WTC11 (cell line): ENCODE results near the gene HEBP1. TPM values are rescaled to one million over a fixed set of nuclear protein-coding genes. Genes with fewer than 3 reads are reported as not detected.

Source experiments
- ATAC-seq: fragments of 200-7000 bp; cut with Tn5 transposase; 2 replicates; pipeline ENCODE4 v1.10.0; 2021; ENCODE audit warnings: mild to moderate bottlenecking, moderate library complexity
- CTCF ChIA-PET: fragments of 300-600 bp; sonication (Branson Sonifier 250); formaldehyde crosslinking; loops from one replicate; lab custom pipeline; 2021; ENCODE audit warnings: antibody characterized with exemption; lab: Charles Lee
- POLR2A ChIA-PET: fragments of 350-600 bp; sonication (Branson Sonifier 250); formaldehyde crosslinking; loops from one replicate; lab custom pipeline; 2021; ENCODE audit warnings: antibody characterized with exemption; lab: Charles Lee
- DNase-seq: peaks from one replicate; pipeline ENCODE4 v3.0.0; 2021; ENCODE audit warnings: low spot score
- H3K27ac Mint-ChIP-seq: 2 replicates; pipeline ENCODE4 v1.8.0; 2021; ENCODE audit warnings: mixed read lengths
- H3K27me3 Mint-ChIP-seq: 2 replicates; pipeline ENCODE4 v1.8.0; 2021; ENCODE audit warnings: low read depth, mild to moderate bottlenecking, moderate library complexity, mixed read lengths
- H3K36me3 Mint-ChIP-seq: 2 replicates; pipeline ENCODE4 v1.8.0; 2021; ENCODE audit warnings: mixed read lengths
- H3K4me1 Mint-ChIP-seq: 2 replicates; pipeline ENCODE4 v1.8.0; 2022; ENCODE audit warnings: mixed read lengths
- H3K4me3 Mint-ChIP-seq: 2 replicates; pipeline ENCODE4 v1.8.0; 2021; ENCODE audit warnings: mild to moderate bottlenecking, moderate library complexity, mixed read lengths
- H3K9me3 Mint-ChIP-seq: 2 replicates; pipeline ENCODE4 v1.8.0; 2021; ENCODE audit warnings: mixed read lengths
- CREM ChIP-seq: sonication (generic); formaldehyde crosslinking; IDR thresholded peaks from 2 replicates; pipeline ENCODE4 v1.8.1; 2022; ENCODE audit warnings: mild to moderate bottlenecking, missing genetic modification reagents, moderate library complexity
- ETV6 ChIP-seq: sonication (generic); formaldehyde crosslinking; IDR thresholded peaks from 2 replicates; pipeline ENCODE4 v1.8.1; 2022; ENCODE audit warnings: mild to moderate bottlenecking, missing genetic modification reagents
- JAZF1 ChIP-seq: fragments of 250-450 bp; sonication (Bioruptor Pico); IDR thresholded peaks from 2 replicates; pipeline ENCODE4 v1.9.0; 2021; ENCODE audit warnings: moderate library complexity, mild to moderate bottlenecking, inconsistent platforms
- NFE2L1 ChIP-seq: sonication (generic); formaldehyde crosslinking; IDR thresholded peaks from 2 replicates; pipeline ENCODE4 v1.8.1; 2023; ENCODE audit warnings: missing genetic modification reagents
- SMAD3 ChIP-seq: sonication (generic); formaldehyde crosslinking; IDR thresholded peaks from 2 replicates; pipeline ENCODE4 v1.8.0; 2022; ENCODE audit warnings: missing genetic modification reagents, mild to moderate bottlenecking, borderline replicate concordance
- SP1 ChIP-seq: sonication (generic); formaldehyde crosslinking; conservative IDR thresholded peaks from 2 replicates; pipeline ENCODE4 v1.8.1; 2022; ENCODE audit warnings: missing genetic modification reagents
- STAT6 ChIP-seq: sonication (generic); formaldehyde crosslinking; conservative IDR thresholded peaks from 2 replicates; pipeline ENCODE4 v1.8.1; 2023; ENCODE audit warnings: mild to moderate bottlenecking, low read depth, missing genetic modification reagents, moderate library complexity
- TEAD4 ChIP-seq: sonication (generic); formaldehyde crosslinking; IDR thresholded peaks from 2 replicates; pipeline ENCODE4 v1.8.0; 2022; ENCODE audit warnings: mild to moderate bottlenecking, missing genetic modification reagents
- ZNF121 ChIP-seq: sonication (generic); formaldehyde crosslinking; IDR thresholded peaks from 2 replicates; pipeline ENCODE4 v1.8.0; 2023; ENCODE audit warnings: missing genetic modification reagents
- ZNF138 ChIP-seq: sonication (generic); formaldehyde crosslinking; conservative IDR thresholded peaks from 2 replicates; pipeline ENCODE4 v1.8.1; 2022; ENCODE audit warnings: mild to moderate bottlenecking, moderate library complexity, missing genetic modification reagents
- ZNF232 ChIP-seq: sonication (generic); formaldehyde crosslinking; IDR thresholded peaks from 2 replicates; pipeline ENCODE4 v1.8.0; 2022; ENCODE audit warnings: mild to moderate bottlenecking, missing genetic modification reagents
- total RNA-seq: library from RNA; stranded (reverse); gene quantifications from 3 replicates; pipeline ENCODE4 v1.2.3, GENCODE V29; 2021
- TF ChIP-seq, protein P1 (sequence below): fragments of 250-450 bp; sonication (Bioruptor Pico); conservative IDR thresholded peaks from 2 replicates; pipeline ENCODE4 v1.9.0; 2021; ENCODE audit warnings: mild to moderate bottlenecking
- TF ChIP-seq, protein P2 (sequence below): sonication (generic); formaldehyde crosslinking; IDR thresholded peaks from 2 replicates; pipeline ENCODE4 v1.8.1; 2022; ENCODE audit warnings: mild to moderate bottlenecking, missing genetic modification reagents, moderate library complexity, borderline replicate concordance
- TF ChIP-seq, protein P3 (sequence below): sonication (generic); formaldehyde crosslinking; IDR thresholded peaks from 2 replicates; pipeline ENCODE4 v1.8.0; 2022; ENCODE audit warnings: mild to moderate bottlenecking, missing genetic modification reagents
- TF ChIP-seq, protein P4 (sequence below): sonication (generic); formaldehyde crosslinking; IDR thresholded peaks from 2 replicates; pipeline ENCODE4 v1.8.0; 2022; ENCODE audit warnings: mild to moderate bottlenecking, missing genetic modification reagents

Gene HEBP1
- total RNA-seq, 1 experiment from 2014 or later = 61.8 TPM

GRCh38 chr12:13008741-13009380 lies 8.8 kb upstream of the HEBP1 start (continued):
- TF ChIP-seq STAT6 (CRISPR knock-in tag) (no peak), TEAD4 (no peak), ZNF138 (no peak)
- TF ChIP-seq, protein P1, sequence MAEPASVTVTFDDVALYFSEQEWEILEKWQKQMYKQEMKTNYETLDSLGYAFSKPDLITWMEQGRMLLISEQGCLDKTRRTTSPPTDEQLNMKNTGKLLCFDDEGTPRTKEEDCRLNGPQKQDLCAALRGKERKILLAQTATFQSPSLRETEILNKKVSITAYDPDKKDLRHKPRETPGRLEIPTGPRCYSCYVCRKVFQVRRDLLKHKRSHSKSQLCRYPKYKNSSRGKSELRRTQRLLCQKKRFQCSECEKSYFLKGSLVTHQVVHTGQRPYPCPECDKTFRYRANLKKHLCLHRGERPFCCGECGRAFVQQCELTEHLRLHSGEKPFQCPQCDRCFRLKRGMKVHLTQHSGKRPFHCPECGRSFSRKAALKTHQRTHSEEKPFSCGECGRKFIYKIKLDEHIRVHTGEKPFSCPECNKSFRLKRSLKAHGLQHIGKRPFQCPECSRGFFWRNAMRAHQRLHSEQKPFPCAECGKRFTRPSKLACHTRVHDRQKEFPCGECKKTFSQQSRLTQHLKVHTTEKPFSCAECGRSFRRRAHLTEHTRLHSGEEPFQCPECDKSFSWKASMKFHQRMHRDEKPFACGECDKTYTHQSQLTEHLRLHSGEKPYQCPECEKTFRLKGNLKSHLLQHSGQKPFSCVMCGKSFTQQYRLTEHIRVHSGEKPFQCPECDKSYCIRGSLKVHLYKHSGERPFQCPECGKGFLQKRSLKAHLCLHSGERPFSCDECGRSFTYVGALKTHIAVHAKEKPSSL (CRISPR knock-in tag) = no peak

GRCh38 chr12:13007496-13008233 lies 7.6 kb upstream of the HEBP1 start:
- no peaks in the 10 kb centered on the region for H3K36me3 Mint-ChIP-seq
- ChIA-PET POLR2A (interaction anchor here (0.6 to 0.8 kb wide), 3 partner anchors 237 to 520 kb away, joined by 4 read pairs; no protein-coding TSS in a partner anchor), CTCF (interaction anchor here (1.0 kb wide), 1 partner anchor 205 kb away, joined by 3 read pairs; no protein-coding TSS in a partner anchor)
- TF ChIP-seq ZNF121 = peak; percentile 60
- TF ChIP-seq TEAD4 = no peak
- ATAC-seq = no peak
- H3K9me3 Mint-ChIP-seq = no peaks in the 10 kb centered on the region
- H3K4me1 Mint-ChIP-seq = peaks cover 40% of the 10 kb centered on the region
- DNase-seq = no peak
- H3K27me3 Mint-ChIP-seq = peaks cover 18% of the 10 kb centered on the region
- no peak overlapping the region for H3K4me3 Mint-ChIP-seq
- no peak overlapping the region for H3K27ac Mint-ChIP-seq

DNA sequence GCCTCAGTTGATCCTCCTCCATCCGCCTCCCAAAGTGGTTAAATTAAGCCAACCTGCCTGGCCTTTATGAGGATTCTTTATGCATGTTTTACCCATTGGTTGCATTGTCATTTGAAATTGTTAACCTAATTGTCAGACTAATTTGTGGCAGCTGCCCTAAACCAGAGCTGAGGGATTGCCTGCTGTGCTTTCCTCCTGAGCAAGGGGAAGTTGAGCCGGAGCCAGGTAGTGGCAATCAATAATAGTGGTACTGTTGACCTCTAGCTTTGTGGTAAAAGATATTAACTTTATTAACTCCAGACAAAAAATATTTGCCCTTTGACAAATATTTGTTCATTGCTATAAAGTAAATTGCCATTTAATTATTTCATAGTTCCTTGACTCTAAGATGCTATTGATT lies 5.6 kb upstream of the HEBP1 start:
- H3K4me3 Mint-ChIP-seq = no peak overlapping the region
- no peaks in the 10 kb centered on the region for H3K9me3 Mint-ChIP-seq
- H3K36me3 Mint-ChIP-seq = no peaks in the 10 kb centered on the region
- POLR2A ChIA-PET = interaction anchor here (0.6 kb wide), 1 partner anchor 15 kb away, joined by 3 read pairs; no protein-coding TSS in a partner anchor
- H3K27ac Mint-ChIP-seq = peak overlapping the region; percentile 95
- TF ChIP-seq SP1 (CRISPR knock-in tag) (0 out of 2 replicates have a peak, but pooled peaks have one; percentile 42), TEAD4 (no peak), JAZF1 (CRISPR knock-in tag) (no peak), CREM (CRISPR knock-in tag) (no peak), ETV6 (peak; percentile 65; the same call in 1 of the 2 replicates), NFE2L1 (CRISPR knock-in tag) (0 out of 2 replicates have a peak, but pooled peaks have one; percentile 31), SMAD3 (CRISPR knock-in tag) (no peak), ZNF232 (no peak)
- TF ChIP-seq, protein P2, sequence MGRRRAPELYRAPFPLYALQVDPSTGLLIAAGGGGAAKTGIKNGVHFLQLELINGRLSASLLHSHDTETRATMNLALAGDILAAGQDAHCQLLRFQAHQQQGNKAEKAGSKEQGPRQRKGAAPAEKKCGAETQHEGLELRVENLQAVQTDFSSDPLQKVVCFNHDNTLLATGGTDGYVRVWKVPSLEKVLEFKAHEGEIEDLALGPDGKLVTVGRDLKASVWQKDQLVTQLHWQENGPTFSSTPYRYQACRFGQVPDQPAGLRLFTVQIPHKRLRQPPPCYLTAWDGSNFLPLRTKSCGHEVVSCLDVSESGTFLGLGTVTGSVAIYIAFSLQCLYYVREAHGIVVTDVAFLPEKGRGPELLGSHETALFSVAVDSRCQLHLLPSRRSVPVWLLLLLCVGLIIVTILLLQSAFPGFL (CRISPR knock-in tag) = no peak
- TF ChIP-seq, protein P3, sequence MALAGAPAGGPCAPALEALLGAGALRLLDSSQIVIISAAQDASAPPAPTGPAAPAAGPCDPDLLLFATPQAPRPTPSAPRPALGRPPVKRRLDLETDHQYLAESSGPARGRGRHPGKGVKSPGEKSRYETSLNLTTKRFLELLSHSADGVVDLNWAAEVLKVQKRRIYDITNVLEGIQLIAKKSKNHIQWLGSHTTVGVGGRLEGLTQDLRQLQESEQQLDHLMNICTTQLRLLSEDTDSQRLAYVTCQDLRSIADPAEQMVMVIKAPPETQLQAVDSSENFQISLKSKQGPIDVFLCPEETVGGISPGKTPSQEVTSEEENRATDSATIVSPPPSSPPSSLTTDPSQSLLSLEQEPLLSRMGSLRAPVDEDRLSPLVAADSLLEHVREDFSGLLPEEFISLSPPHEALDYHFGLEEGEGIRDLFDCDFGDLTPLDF (CRISPR knock-in tag) = no peak
- TF ChIP-seq, protein P4, sequence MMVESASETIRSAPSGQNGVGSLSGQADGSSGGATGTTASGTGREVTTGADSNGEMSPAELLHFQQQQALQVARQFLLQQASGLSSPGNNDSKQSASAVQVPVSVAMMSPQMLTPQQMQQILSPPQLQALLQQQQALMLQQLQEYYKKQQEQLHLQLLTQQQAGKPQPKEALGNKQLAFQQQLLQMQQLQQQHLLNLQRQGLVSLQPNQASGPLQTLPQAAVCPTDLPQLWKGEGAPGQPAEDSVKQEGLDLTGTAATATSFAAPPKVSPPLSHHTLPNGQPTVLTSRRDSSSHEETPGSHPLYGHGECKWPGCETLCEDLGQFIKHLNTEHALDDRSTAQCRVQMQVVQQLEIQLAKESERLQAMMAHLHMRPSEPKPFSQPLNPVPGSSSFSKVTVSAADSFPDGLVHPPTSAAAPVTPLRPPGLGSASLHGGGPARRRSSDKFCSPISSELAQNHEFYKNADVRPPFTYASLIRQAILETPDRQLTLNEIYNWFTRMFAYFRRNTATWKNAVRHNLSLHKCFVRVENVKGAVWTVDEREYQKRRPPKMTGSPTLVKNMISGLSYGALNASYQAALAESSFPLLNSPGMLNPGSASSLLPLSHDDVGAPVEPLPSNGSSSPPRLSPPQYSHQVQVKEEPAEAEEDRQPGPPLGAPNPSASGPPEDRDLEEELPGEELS (CRISPR knock-in tag) = peak; percentile 25; the same call in 1 of the 2 replicates
- TF ChIP-seq, all 79 proteins: peak for 4
- CTCF ChIA-PET = interaction anchor here (0.6 to 2.8 kb wide), 5 partner anchors 18 to 74 kb away, joined by 5 to 9 read pairs (median 6); no protein-coding TSS in a partner anchor
- ATAC-seq (peak; percentile 50), DNase-seq (no peak)
- Mint-ChIP-seq H3K27me3 (peaks cover 31% of the 10 kb centered on the region), H3K4me1 (peaks cover 53% of the 10 kb centered on the region)
